K562 (cell line): ENCODE measurements around the gene ZNF837. TPM values are rescaled to one million over a fixed set of nuclear protein-coding genes. Genes with fewer than 3 reads are reported as not detected.

ENCODE experiments used
- ATAC-seq: fragments of 200-7000 bp; cut with Tn5 transposase; 3 replicates; pipeline ENCODE4 v1.9.1; 2020; ENCODE audit warnings: moderate library complexity
- BruUV-seq: library from RNA; stranded (reverse); fragments of 400-500 nt; replicated peaks from 2 replicates; lab custom pipeline; 2021; lab: Mats Ljungman, UMichigan
- CTCF ChIA-PET: fragments of 300-600 bp; formaldehyde crosslinking; extraction: SDS; loops from one replicate; lab custom pipeline; 2021; ENCODE audit warnings: low intra/inter-chr PET ratio; lab: Yijun Ruan, JAX
- POLR2A ChIA-PET: fragments of 300-600, 350-650 bp; sonication (Branson Sonifier 250); formaldehyde crosslinking; extraction: SDS; loops from one replicate; lab custom pipeline; 2021; ENCODE audit warnings: antibody characterized with exemption, inconsistent platforms; lab: Yijun Ruan, JAX
- DNase-seq, 4 experiments: peaks; one replicate each; pipeline versions ENCODE4 v3.0.0 to v3.0.0-alpha.2; 2011 to 2018; ENCODE audit warnings: low spot score in 3 of 4, mixed read lengths in 3 of 4; ENCODE audit errors: extremely low read depth in 1 of 4
- FAIRE-seq: peaks from 2 replicates; lab custom pipeline; 2011; peaks lifted over from hg19 to GRCh38; lab: Jason Lieb, UNC
- H2AFZ ChIP-seq: 2 replicates; pipeline ENCODE4 v1.6.0; 2011; ENCODE audit warnings: low read depth, low read length, control low read depth, inconsistent platforms
- H3K27ac ChIP-seq: fragments of 200-600 bp; 3 replicates; pipeline ENCODE4 v1.8.0; 2011; ENCODE audit warnings: low read depth, mild to moderate bottlenecking, control low read depth, inconsistent platforms, low read length, moderate library complexity, mixed read lengths; ENCODE audit errors: extremely low read depth
- H3K27me3 ChIP-seq, 2 experiments: fragments of 300-600 bp in 1 of 2; 2 replicates in 1 of 2; 3 replicates in 1 of 2; pipeline versions ENCODE4 v1.6.0 to v1.8.0; 2011; ENCODE audit warnings: inconsistent platforms in 2 of 2, low read length in 2 of 2, mild to moderate bottlenecking in 1 of 2, mixed read lengths in 1 of 2, moderate library complexity in 1 of 2; ENCODE audit not compliant: control insufficient read depth in 2 of 2, insufficient read depth in 2 of 2
- H3K36me3 ChIP-seq: fragments of 300-600 bp; 3 replicates; pipeline ENCODE4 v1.8.0; 2011; ENCODE audit warnings: mild to moderate bottlenecking, low read length, inconsistent platforms; ENCODE audit not compliant: control insufficient read depth, insufficient read depth
- H3K4me1 ChIP-seq, 2 experiments: fragments of 200-600 bp in 1 of 2; replicated peaks in 1 of 2; 2 replicates in 1 of 2; 3 replicates in 1 of 2; pipeline versions ENCODE4 v1.5.1 to v1.8.0; 2011; ENCODE audit warnings: inconsistent platforms in 2 of 2, low read length in 2 of 2, mild to moderate bottlenecking in 1 of 2, mixed read lengths in 1 of 2, moderate library complexity in 1 of 2; ENCODE audit not compliant: control insufficient read depth in 2 of 2, insufficient read depth in 2 of 2
- H3K4me2 ChIP-seq: 2 replicates; pipeline ENCODE4 v1.6.1; 2011; ENCODE audit warnings: low read length, control low read depth, inconsistent platforms, mixed read lengths; ENCODE audit not compliant: insufficient read depth
- H3K4me3 ChIP-seq: fragments of 200-600 bp; sonication (generic), shearing (Covaris generic); 2 replicates; pipeline ENCODE4 v1.5.1; 2016; ENCODE audit warnings: control low read depth, inconsistent platforms
- H3K79me2 ChIP-seq: fragments of 200-600 bp; 3 replicates; pipeline ENCODE4 v1.8.0; 2011; ENCODE audit warnings: low read length, inconsistent platforms; ENCODE audit not compliant: control insufficient read depth, insufficient read depth
- H3K9ac ChIP-seq, 2 experiments: 2 replicates each; pipeline versions ENCODE4 v1.6.0 to v1.6.1; 2011; ENCODE audit warnings: low read depth in 2 of 2, low read length in 2 of 2, control low read depth in 1 of 2, inconsistent platforms in 1 of 2, mild to moderate bottlenecking in 1 of 2, mixed read lengths in 1 of 2; ENCODE audit not compliant: insufficient read depth in 1 of 2
- H3K9me1 ChIP-seq: one replicate; pipeline ENCODE4 v1.6.0; 2011; ENCODE audit warnings: inconsistent platforms, mild to moderate bottlenecking, low read length, moderate library complexity; ENCODE audit not compliant: control insufficient read depth, insufficient read depth
- H3K9me3 ChIP-seq: replicated peaks from 2 replicates; pipeline ENCODE4 v1.5.1; 2011; ENCODE audit warnings: low read depth, low read length, inconsistent platforms; ENCODE audit not compliant: control insufficient read depth, insufficient read depth
- H4K20me1 ChIP-seq: replicated peaks from 2 replicates; pipeline ENCODE4 v1.6.1; 2011; ENCODE audit warnings: low read length, inconsistent platforms, mixed read lengths; ENCODE audit not compliant: control insufficient read depth, insufficient read depth
- CEBPB ChIP-seq: fragments of 450-650 bp; IDR thresholded peaks from 2 replicates; pipeline ENCODE4 v1.6.1; 2016; ENCODE audit warnings: missing genetic modification characterization, missing compliant biosample characterization
- ETV1 ChIP-seq: fragments of 450-650 bp; conservative IDR thresholded peaks from 2 replicates; pipeline ENCODE4 v1.6.1; 2016; ENCODE audit warnings: missing genetic modification characterization, control low read depth, low read depth, missing compliant biosample characterization
- HBP1 ChIP-seq: fragments of 450-650 bp; formaldehyde crosslinking; IDR thresholded peaks from 2 replicates; pipeline ENCODE4 v1.4.0; 2022; ENCODE audit warnings: missing genetic modification characterization
- MCM2 ChIP-seq: fragments of 450-650 bp; IDR thresholded peaks from 2 replicates; pipeline ENCODE4 v1.6.1; 2017; ENCODE audit warnings: low read depth, mild to moderate bottlenecking
- WGBS: fragments of 100-300 bp; shearing (Covaris generic); methylation state at CpG from one replicate; pipeline ENCODE4 v1.1.6; 2016; ENCODE audit warnings: low coverage, mixed read lengths; ENCODE audit not compliant: insufficient coverage; ENCODE audit errors: missing lambda C conversion rate; 5-methylcytosine and 5-hydroxymethylcytosine counted together
- in situ Hi-C: fragments of 300-500 bp; cut with MboI; formaldehyde crosslinking; loops from 4 replicates; pipeline ENCODE4 v1.15.0; 2018; ENCODE audit warnings: inconsistent platforms, mixed read lengths
- intact Hi-C: fragments of 100-400 bp; cut with micrococcal nuclease; formaldehyde crosslinking; loops from 2 replicates; pipeline ENCODE4 v1.14.2; 2022
- polyA plus RNA-seq, 8 experiments: library from polyadenylated mRNA; depleted of rRNA in 4 of 8; stranded (reverse) in 5 of 8; unstranded in 3 of 8; fragments of >200 nt; fragmentation: Nextera tagmentation in 2 of 8; fragmentation: Illumina TruSeq in 1 of 8; extraction: Ambion mirVana in 2 of 8; extraction: Trizol in 1 of 8; gene quantifications; 2 replicates each; pipeline versions ENCODE4 v1.2.1 to v1.2.3, GENCODE V29; 2011 to 2014; ENCODE audit warnings: inconsistent platforms in 1 of 8, missing spikeins in 1 of 8
- total RNA-seq, 7 experiments: library from RNA; depleted of rRNA in 6 of 7; stranded (reverse); fragments of >200 nt in 6 of 7; fragmentation: Illumina TruSeq in 2 of 7; extraction: Trizol in 2 of 7; gene quantifications; 2 replicates each; pipeline versions ENCODE4 v1.2.1 to v1.2.3, GENCODE V29; 2011 to 2021; ENCODE audit warnings: low replicate concordance in 1 of 7

ZNF837 gene
- total and polyA plus RNA-seq, 9 of the 15 experiments (the other 6 are each of a cell fraction or from before 2014, with no cell fraction given): 0.11 to 2.1 (median 0.57) TPM; not detected in 4

- Histone ChIP-seq H3K79me2 (no peaks in the 10 kb centered on the region), H4K20me1 (no peaks in the 10 kb centered on the region), H3K9me3 (no peaks in the 10 kb centered on the region), H2AFZ (no peak overlapping the region), H3K4me2 (no peak overlapping the region), H3K27ac (no peak overlapping the region), H3K36me3 (no peaks in the 10 kb centered on the region), H3K9ac (no peak overlapping the region), H3K4me1 (peaks cover 3 to 11% of the 10 kb centered on the region in 2 experiments; a peak in 3 of 5 replicates), H3K4me3 (no peak overlapping the region), H3K27me3 (no peaks in the 10 kb centered on the region), H3K9me1 (no peaks in the 10 kb centered on the region)
- ChIA-PET POLR2A (interaction anchor here (0.6 to 1.1 kb wide), 2 partner anchors 11 to 35 kb away, joined by 4 to 5 read pairs; partner anchors contain the start of gene ZNF497), CTCF (no interaction called here)
- DNase-seq (no peak), ATAC-seq (no peak), FAIRE-seq (no peak)
- no TSS peak for BruUV-seq
- in situ Hi-C loops (no loop called here), intact Hi-C loops (no loop called here)
- TF ChIP-seq CEBPB (tag) (peak; percentile 50; the same call in 1 of the 2 replicates), MCM2 (no peak), HBP1 (CRISPR knock-in tag) (no peak), ETV1 (tag) (no peak)
- WGBS: 53% methylated on average over 4 of the region's 4 CpGs
Observed at GRCh38 chr19:58374200-58374599, 6.6 kb downstream of the ZNF837 start.
